MG63 (cell line): ENCODE data around the gene CELSR1. TPM values are rescaled to one million over a fixed set of nuclear protein-coding genes. Genes with fewer than 3 reads are reported as not detected.
"Not testable (repeated sequence)": the region's sequence is repeated elsewhere in the genome, so short reads cannot be mapped to it uniquely, and the experiment has no call there.

Experiments used
- DNase-seq: peaks from one replicate; pipeline ENCODE4 v3.0.0-alpha.2; 2020
- H3K27me3 ChIP-seq: fragments of 250-450 bp; sonication (Bioruptor Pico); 2 replicates; pipeline ENCODE4 v1.5.1; 2020; ENCODE audit warnings: mild to moderate bottlenecking, moderate library complexity
- H3K36me3 ChIP-seq: fragments of 250-450 bp; sonication (Bioruptor Pico); 2 replicates; pipeline ENCODE4 v1.5.1; 2020; ENCODE audit warnings: mild to moderate bottlenecking, moderate library complexity
- H3K4me3 ChIP-seq: fragments of 250-450 bp; sonication (Bioruptor Pico); 2 replicates; pipeline ENCODE4 v1.5.1; 2020; ENCODE audit warnings: mild to moderate bottlenecking, moderate library complexity
- H3K9me3 ChIP-seq: fragments of 250-450 bp; sonication (Bioruptor Pico); 2 replicates; pipeline ENCODE4 v1.5.1; 2020; ENCODE audit warnings: mild to moderate bottlenecking, moderate library complexity
- total RNA-seq: library from RNA; depleted of rRNA; stranded (reverse); fragments of >200 nt; shearing (Covaris generic); gene quantifications from 2 replicates; pipeline ENCODE4 v1.2.3, GENCODE V29; 2014; ENCODE audit warnings: low replicate concordance

CELSR1 gene
- total RNA-seq, 1 experiment from 2014 or later, result 0.59 TPM

DNA sequence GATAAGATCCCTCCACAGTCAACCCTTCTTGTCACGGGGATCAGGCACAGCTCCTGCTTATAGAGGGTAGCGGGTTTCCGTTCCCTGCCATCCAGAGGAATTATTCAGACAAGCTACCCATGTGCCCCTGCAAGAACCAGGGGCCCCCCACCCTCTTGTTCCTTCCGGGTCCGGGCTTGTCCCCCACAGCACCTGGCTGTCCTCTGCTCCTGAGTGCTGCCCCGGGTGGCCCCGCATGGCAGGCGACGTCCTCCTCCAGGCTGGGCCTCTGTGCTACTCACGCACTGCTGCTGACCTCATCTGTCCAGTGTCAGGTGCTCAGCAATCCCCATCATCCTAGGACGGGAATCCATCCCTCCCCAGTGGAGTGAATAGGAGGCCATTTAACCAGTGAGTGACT, 24.7 kb downstream of the CELSR1 start:
- Histone ChIP-seq H3K36me3 (no peaks in the 10 kb centered on the region), H3K4me3 (no peak overlapping the region), H3K9me3 (no peaks in the 10 kb centered on the region), H3K27me3 (no peaks in the 10 kb centered on the region)
- no peak for DNase-seq

DNA sequence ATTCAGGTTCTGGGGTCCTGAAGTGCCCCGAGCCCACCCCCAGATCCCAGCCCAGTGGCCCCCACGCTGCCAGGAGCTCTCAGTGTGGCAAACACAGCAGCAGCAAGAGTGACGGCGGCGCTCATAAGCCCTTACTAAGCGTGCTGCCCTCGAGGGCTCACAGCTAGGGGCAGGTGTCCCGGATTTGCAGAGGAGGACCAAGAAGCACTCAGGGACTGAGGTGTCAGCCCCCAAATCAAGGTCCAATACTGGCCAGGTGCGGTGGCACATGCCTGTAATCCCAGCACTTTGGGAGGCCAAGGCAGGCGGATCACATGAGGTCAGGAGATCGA, 25.4 kb downstream of the CELSR1 start:
- Histone ChIP-seq H3K4me3 (no peak overlapping the region), H3K36me3 (no peaks in the 10 kb centered on the region), H3K27me3 (no peaks in the 10 kb centered on the region), H3K9me3 (no peaks in the 10 kb centered on the region)
- DNase-seq, result no peak

DNA sequence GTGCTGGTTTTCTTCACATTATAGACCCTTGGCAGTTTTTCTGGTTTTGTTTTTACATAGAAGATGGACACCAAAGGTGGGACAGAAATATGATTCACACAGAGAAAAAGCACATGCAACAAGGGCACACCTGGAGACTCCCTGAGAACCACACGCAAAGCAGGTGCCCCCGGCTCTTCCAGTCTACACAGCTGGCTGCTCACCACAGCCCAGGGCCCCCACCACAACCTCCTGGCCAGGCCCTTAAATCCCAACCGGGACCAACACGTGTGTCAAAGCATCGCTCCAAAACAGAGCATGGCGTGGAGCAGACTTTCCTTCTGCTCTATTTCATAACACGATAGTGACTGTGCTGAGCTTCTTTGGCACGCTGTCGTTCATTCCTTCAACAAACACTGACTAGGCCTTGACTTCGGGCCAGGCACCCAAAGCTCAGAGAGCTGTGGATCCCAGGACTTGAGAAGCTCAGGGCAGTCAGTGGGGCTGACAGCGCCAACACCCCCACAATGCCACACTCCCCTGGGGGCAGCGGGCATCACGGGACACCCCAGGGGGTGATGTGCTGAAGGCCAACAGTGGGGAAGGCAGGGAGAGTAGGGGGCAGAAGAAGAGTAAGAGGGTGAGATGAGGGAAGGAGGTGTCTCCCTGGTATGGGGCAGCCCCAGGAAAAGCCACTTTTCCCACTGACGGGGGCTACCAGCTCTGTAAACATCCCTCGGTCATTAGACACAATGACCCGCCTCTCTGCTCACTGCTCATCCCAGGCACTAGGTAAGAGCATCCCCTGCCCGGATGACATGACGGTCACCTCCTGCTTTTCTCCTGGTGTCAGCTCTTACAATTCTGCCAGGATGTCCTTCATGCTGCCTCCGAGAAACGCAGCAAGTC, 26.0 kb downstream of the CELSR1 start:
- peak; percentile 22 for DNase-seq
- Histone ChIP-seq H3K9me3 (no peaks in the 10 kb centered on the region), H3K36me3 (no peaks in the 10 kb centered on the region), H3K4me3 (no peak overlapping the region), H3K27me3 (no peaks in the 10 kb centered on the region)

DNA sequence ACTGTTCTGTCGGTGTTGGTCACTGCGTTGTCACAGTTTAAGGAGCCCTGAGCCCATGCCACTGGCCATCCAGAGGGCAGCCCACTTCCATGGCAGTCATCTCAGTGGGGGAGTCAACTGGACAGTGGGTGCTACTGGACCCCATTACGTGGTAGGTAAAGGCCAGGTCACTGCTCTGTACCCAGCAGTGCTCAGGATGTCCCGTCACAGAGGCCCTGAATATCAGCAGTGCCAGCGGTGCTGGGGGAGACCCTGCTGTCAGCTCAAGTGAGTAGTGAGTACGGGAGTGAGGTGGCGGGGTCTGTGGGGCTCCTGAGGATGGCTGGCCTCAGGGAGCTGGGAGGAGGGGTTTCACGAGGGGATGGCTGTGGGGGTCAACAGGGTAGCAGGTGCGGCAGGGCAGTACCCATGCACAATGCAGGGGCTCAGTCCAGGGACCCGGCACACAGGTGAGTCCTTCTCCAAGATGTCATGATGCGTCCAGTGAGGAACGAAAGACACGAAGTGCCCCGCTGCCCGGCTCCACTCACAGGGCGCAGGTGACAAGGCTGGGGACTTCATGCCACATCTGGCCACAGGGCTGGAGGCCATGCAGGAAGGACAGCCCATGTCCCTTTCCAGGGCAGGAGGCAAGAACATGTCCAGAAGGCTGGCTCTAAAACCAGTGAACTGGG, 27.9 kb downstream of the CELSR1 start:
- no peaks in the 10 kb centered on the region for H3K9me3 ChIP-seq
- no peaks in the 10 kb centered on the region for H3K27me3 ChIP-seq
- no peaks in the 10 kb centered on the region for H3K36me3 ChIP-seq
- no peak for DNase-seq
- H3K4me3 ChIP-seq, result no peak overlapping the region

DNA sequence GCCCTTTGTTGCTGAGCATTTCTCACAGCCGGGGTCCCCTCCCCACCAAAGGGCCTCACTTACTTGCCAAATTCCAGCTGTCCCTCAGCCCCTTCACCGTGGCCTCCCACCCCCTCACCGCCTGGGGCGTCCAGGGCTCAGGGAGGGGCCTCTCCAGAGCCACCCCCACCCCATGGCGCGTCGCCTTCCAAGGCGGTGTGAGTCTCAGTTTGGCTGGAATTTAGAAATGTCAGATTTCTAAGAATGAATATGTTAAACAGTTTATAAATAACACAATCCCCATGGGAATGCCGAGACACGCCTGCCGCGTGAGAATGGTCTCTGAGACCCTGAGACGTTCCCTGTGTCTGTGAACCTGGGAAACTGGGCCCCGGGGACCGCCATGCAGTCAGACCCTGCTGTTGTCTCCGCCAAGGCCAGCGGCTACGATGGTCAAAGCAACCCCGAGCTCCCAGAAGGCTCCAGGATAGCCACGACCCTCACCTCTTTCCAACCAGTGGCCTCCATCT, 28.9 kb downstream of the CELSR1 start:
- DNase-seq, result no peak

DNA sequence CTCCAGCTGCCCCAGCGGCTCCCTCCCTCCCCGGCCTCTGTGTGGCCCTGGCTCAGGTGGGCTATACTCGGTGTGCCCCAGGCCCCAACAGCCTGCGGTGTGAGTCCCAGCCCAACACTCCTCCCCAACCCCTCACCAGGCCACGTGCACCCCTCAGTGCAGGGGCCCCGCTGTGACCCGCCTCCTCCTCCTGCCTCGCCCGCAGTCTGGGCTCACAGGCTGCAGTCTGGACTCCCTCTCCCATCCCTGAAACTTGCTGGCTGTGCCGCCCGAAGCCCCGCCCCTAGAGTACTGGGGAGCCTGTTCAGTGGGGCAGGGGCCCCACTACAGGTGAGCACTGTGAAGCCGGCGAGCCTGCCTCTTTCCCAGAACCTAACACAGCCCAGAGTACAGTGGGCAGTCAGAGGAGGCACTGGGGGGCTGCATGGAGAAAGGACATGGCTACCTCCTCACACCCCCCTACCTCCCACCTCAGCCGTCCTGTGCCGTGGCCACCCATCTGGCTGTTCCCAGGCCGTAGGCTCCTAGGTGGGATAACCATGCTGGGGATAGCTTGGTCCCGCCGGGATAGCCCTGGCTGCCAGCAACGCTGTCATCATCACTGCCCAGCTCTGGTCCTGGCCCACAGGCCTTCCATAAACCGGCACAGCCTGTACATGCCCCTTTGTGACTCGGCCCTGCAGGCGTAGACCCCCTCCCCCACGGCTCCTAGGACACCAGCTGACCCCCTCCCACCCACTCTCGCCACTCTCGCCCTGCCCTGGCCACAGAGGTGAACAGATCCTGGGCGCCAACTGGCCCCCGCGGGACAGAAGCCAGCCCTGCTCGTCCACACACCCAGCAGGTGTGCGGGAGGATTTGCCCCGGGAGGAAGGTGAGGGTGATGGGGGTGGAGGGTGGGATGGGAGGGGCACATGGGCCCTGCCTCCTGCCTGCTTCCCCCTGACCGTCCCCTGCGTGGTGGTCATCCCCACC, 29.7 kb downstream of the CELSR1 start:
- no peaks in the 10 kb centered on the region for H3K9me3 ChIP-seq
- no peak overlapping the region for H3K4me3 ChIP-seq
- no peaks in the 10 kb centered on the region for H3K36me3 ChIP-seq
- DNase-seq, result no peak
- H3K27me3 ChIP-seq, result no peaks in the 10 kb centered on the region

More for the DNA sequence above, 28.9 kb downstream of the CELSR1 start:
- Histone ChIP-seq H3K36me3 (no peaks in the 10 kb centered on the region), H3K9me3 (no peaks in the 10 kb centered on the region), H3K27me3 (no peaks in the 10 kb centered on the region), H3K4me3 (no peak overlapping the region)

DNA sequence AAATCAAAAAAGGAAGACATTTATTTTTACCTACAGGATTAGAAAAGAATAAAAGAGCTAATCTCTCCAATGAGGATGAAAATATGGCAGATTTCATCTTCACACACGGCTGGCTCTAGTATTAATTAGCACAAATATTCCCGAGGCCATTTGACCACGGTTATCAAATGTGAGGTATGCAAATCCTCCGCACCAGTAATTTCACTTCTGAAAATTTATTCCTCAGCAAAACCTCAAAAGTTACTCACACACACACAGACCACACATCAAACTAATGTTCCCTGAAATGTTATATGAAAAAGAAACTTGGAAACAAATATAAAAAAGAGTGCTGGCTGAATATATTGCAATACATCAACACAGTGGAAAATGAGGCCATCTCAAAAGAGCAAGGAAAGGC, 32.8 kb downstream of the CELSR1 start:
- no peaks in the 10 kb centered on the region for H3K27me3 ChIP-seq

DNA sequence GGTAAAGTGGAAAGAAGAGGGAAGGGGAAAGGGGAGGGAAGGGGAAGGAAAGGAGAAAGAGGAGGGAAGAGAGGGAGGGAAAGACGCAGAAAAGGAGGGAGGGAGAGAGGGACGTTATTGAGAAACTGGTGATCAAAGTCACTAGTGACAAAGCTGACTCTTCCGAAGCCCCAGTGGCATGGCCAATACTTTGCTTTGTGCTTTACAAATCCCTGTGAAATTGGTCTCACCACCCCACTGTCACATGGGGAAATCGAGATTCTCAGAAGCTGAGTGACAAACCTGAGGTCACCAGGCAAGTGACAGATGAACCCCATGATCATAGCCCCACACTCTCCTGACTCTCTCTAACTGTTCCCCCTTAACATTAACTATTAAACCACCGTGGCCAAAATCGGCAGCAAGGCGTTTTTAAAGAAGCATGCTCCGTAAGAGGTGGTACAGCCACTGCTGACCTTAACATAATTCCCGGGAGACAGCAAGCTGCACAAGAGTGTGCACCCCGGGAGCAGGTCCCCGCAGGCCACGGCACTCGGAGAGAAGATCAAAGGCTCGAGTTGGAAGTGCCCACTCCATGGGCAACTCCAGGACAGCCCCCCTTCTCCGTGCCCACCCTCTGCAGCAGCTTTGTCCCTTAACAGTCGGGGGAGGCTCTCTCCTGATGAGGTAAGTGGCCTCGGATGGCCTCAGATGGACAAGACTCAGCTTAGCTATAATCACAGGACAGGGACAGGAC, 34.8 kb downstream of the CELSR1 start:
- Histone ChIP-seq H3K36me3 (no peaks in the 10 kb centered on the region), H3K27me3 (no peaks in the 10 kb centered on the region), H3K4me3 (no peak overlapping the region), H3K9me3 (no peaks in the 10 kb centered on the region)
- no peak for DNase-seq

More for the DNA sequence above, 32.8 kb downstream of the CELSR1 start:
- no peak for DNase-seq
- Histone ChIP-seq H3K4me3 (no peak overlapping the region), H3K36me3 (no peaks in the 10 kb centered on the region), H3K9me3 (no peaks in the 10 kb centered on the region)

DNA sequence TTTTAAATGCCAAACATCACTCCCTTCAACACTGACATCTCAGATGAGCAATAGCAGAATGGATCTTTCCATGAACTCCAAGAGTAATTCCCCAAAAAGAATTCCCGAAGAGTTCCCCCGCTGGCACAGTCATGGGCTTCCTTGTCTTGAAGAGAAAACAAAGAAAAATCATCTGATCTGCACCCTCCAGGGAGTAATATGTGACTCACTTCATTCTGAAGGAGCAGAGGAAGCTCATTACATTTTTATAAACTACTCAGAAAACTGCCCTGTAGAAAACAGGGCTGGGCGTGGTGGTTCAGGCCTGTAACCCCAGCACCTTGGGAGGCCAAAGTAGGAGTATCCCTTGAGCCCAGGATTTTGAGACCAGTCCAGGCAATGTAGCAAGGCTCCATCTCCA, 35.7 kb downstream of the CELSR1 start:
- Histone ChIP-seq H3K9me3 (no peaks in the 10 kb centered on the region), H3K4me3 (no peak overlapping the region), H3K27me3 (no peaks in the 10 kb centered on the region), H3K36me3 (no peaks in the 10 kb centered on the region)
- DNase-seq, result peak; percentile 47

DNA sequence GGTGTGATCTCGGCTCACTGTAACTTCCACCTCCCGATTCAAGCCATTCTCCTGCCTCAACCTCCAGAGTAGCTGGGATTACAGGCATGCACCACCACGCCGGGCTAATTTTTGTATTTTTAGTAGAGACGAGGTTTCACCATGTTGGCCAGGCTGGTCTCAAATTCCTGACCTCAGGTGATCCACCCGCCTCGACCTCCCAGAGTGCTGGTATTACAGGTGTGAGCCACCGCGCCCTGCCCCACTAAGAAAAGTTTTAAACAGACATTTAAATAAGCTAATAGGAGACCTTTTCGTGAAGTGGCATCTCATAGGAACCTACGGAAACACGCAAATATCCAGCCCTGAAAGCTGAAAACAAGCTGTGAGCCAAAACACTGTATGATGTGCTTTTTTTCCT, 36.2 kb downstream of the CELSR1 start:
- H3K4me3 ChIP-seq, H3K27me3 ChIP-seq, H3K36me3 ChIP-seq, H3K9me3 ChIP-seq, DNase-seq: not testable (repeated sequence)

DNA sequence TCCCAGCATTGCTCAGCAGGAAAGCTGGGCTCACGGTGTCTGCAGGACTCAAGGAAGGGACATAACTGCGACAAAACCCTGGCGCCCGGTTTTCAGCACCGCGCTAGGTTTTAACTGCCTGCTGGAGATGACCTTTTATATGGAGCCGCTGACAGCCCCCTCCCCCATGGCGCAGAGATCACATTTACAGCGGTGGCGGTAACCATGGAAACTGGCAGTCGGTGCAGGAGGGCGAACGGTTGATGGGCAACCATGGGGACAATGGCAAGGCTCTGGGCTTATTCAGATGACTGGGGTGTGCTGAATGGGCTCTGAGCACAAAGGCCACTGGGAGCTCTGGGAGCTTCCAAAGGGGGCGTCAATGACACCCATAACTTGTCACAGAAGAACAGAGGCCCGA, 37.2 kb downstream of the CELSR1 start:
- Histone ChIP-seq H3K27me3 (no peaks in the 10 kb centered on the region), H3K36me3 (no peaks in the 10 kb centered on the region)

DNA sequence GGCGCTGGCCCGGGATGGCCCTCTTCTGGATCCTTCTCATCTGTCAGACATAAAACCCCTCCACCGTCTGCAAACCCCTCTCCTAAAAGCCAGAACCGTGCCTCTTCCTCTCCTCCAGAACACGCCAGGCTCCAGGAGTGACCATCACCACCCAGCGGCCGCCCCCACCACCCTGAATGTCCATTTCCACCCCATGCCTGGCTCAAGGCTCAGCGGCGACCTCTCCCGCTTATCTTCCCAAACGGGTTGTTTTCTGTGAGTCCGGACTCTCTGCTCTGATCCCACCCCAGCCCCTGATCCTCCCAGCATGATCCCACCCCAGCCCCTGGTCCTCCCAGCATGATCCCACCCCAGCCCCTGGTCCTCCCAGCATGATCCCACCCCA, 37.6 kb downstream of the CELSR1 start:
- Histone ChIP-seq H3K27me3 (no peaks in the 10 kb centered on the region), H3K4me3 (no peak overlapping the region), H3K9me3 (no peaks in the 10 kb centered on the region), H3K36me3 (no peaks in the 10 kb centered on the region)
- no peak for DNase-seq

More for the DNA sequence above, 37.2 kb downstream of the CELSR1 start:
- Histone ChIP-seq H3K4me3 (no peak overlapping the region), H3K9me3 (no peaks in the 10 kb centered on the region)
- no peak for DNase-seq

DNA sequence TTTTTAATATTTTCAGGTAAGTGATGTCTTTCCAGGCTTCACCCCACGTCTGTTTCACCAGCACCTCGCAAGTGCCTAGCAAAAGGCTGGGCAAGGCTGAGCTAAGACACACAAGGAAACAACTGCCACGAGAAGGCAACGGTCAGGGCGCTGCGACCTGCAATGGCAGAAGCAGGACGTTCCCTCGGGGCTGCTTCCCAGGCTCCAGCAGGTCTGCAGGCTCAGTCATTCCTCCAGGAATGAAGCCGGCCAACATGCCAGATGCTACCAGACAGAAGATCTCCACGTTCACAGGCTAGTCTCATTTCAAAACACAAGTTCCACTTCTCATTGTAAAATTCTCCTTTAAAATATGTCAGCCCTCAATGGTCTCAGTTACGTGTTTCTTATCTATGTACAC, 45.5 kb downstream of the CELSR1 start:
- no peaks in the 10 kb centered on the region for H3K27me3 ChIP-seq
- DNase-seq, result no peak

DNA sequence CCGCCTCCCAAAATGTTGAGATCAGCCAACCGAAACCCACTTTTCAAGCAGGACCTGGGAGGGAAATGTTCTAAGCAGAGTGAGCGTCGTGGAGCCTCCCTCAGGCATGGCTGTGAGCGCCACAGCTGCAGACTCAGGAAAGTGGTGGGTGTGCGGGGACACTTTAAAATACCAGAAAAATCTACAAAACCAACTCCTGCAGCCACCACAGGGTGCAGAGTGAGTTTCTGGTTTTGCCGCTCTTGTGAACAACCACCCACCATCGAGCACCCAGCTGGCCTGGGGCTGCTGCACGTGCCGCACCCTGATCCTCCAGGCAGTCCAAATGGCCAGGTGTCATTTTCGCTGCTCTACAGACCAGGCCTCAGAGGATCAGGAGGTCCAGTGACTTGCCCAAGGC, 46.9 kb downstream of the CELSR1 start:
- DNase-seq, result no peak
- no peaks in the 10 kb centered on the region for H3K9me3 ChIP-seq
- no peak overlapping the region for H3K4me3 ChIP-seq
- no peaks in the 10 kb centered on the region for H3K36me3 ChIP-seq
- no peaks in the 10 kb centered on the region for H3K27me3 ChIP-seq

More for the DNA sequence above, 45.5 kb downstream of the CELSR1 start:
- no peak overlapping the region for H3K4me3 ChIP-seq
- H3K9me3 ChIP-seq, result no peaks in the 10 kb centered on the region
- H3K36me3 ChIP-seq, result no peaks in the 10 kb centered on the region

DNA sequence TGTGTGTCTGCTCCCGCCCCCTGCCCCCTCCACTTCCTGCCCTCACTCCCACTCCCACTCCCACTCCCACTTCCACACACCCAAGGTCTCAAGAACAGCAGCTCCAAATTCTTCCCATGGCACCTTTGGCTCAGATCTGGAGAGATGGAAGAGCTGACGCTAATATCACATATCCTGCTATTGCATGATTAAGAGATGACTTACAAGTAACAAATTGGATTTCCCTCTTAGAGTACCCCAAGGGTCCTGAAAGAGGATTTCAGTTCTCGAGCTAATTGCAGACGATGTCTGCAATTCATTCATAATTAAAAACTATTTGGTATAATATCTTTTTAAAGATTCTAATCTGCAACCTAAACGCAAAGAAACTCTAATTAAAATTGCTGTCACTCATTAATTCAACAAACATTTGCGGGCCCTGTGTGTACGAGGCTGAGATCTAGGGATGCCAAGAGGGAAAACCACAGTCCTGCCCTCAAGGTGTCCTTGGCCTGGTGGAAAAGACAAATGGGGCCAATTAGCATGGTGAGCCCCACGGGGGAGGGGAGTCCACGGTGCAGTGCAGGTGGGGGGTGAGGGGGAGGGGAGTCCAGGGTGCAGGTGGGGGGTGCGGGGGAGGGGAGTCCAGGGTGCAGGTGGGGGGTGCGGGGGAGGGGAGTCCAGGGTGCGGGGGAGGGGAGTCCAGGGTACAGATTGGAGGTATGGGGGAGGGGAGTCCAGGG, 50.3 kb downstream of the CELSR1 start:
- H3K4me3 ChIP-seq, result no peak overlapping the region
- H3K27me3 ChIP-seq, result no peaks in the 10 kb centered on the region
- H3K36me3 ChIP-seq, result no peaks in the 10 kb centered on the region
- H3K9me3 ChIP-seq, result no peaks in the 10 kb centered on the region
- no peak for DNase-seq
